Ectodermal cell (in vitro differentiated cells): ENCODE measurements around the gene SNED1.
A peak's percentile ranks its signal among the peaks of the same experiment; 100 is the strongest.

Source experiments
- H3K27ac ChIP-seq: 2 replicates; pipeline ENCODE4 v1.7.0; 2013; ENCODE audit warnings: mild to moderate bottlenecking, low read depth, low read length; ENCODE audit not compliant: insufficient read depth, poor library complexity, severe bottlenecking
- H3K27me3 ChIP-seq: 2 replicates; pipeline ENCODE4 v1.7.0; 2013; ENCODE audit warnings: mild to moderate bottlenecking, low read length; ENCODE audit not compliant: insufficient read depth, control insufficient read depth, poor library complexity, severe bottlenecking
- H3K36me3 ChIP-seq: one replicate; pipeline ENCODE4 v1.7.0; 2013; ENCODE audit warnings: low read length; ENCODE audit not compliant: control insufficient read depth, insufficient read depth
- H3K4me1 ChIP-seq: one replicate; pipeline ENCODE4 v1.7.0; 2013; ENCODE audit warnings: low read length; ENCODE audit not compliant: control insufficient read depth, insufficient read depth
- H3K4me3 ChIP-seq: 2 replicates; pipeline ENCODE4 v1.7.0; 2013; ENCODE audit warnings: low read depth, low read length, control low read depth; ENCODE audit not compliant: insufficient read depth
- H3K9me3 ChIP-seq: 2 replicates; pipeline ENCODE4 v1.7.0; 2013; ENCODE audit warnings: mild to moderate bottlenecking, low read length, moderate library complexity; ENCODE audit not compliant: control insufficient read depth
- whole genome bisulfite sequencing, 2 experiments: methylation state at CpG; one replicate each; pipeline ENCODE4 v1.1.7; 2013; ENCODE audit warnings: missing lambda C conversion rate in 2 of 2; 5-methylcytosine and 5-hydroxymethylcytosine counted together

Gene SNED1

GRCh38 chr2:241031436-241032165 lies 33.2 kb downstream of the SNED1 start:
- no peak overlapping the region for H3K4me3 ChIP-seq
- H3K36me3 ChIP-seq, result no peaks in the 10 kb centered on the region
- 92 to 94% methylated on average over 20 of the region's 20 CpGs for whole genome bisulfite sequencing, 2 experiments

GRCh38 chr2:241033336-241033987 lies 35.0 kb downstream of the SNED1 start:
- peaks cover 34% of the 10 kb centered on the region for H3K27me3 ChIP-seq
- no peaks in the 10 kb centered on the region for H3K36me3 ChIP-seq
- WGBS, 2 experiments, result 92% methylated on average over 17 of the region's 17 CpGs

More at GRCh38 chr2:241031436-241032165, 33.2 kb downstream of the SNED1 start:
- peaks cover 4% of the 10 kb centered on the region for H3K4me1 ChIP-seq
- H3K27ac ChIP-seq, result no peak overlapping the region
- H3K9me3 ChIP-seq, result peaks cover 2% of the 10 kb centered on the region
- peaks cover 15% of the 10 kb centered on the region for H3K27me3 ChIP-seq

GRCh38 chr2:241033994-241034393 lies 35.6 kb downstream of the SNED1 start:
- 89 to 90% methylated on average over 7 of the region's 7 CpGs for WGBS, 2 experiments
- peaks cover 11% of the 10 kb centered on the region for H3K4me1 ChIP-seq
- no peak overlapping the region for H3K27ac ChIP-seq
- no peaks in the 10 kb centered on the region for H3K9me3 ChIP-seq
- no peak overlapping the region for H3K4me3 ChIP-seq
- no peaks in the 10 kb centered on the region for H3K36me3 ChIP-seq
- peaks cover 34% of the 10 kb centered on the region for H3K27me3 ChIP-seq

More at GRCh38 chr2:241033336-241033987, 35.0 kb downstream of the SNED1 start:
- H3K4me3 ChIP-seq, result no peak overlapping the region
- no peak overlapping the region for H3K27ac ChIP-seq
- H3K9me3 ChIP-seq, result no peaks in the 10 kb centered on the region
- H3K4me1 ChIP-seq, result peaks cover 11% of the 10 kb centered on the region

GRCh38 chr2:241034490-241035141 lies 36.2 kb downstream of the SNED1 start:
- Histone ChIP-seq H3K27ac (no peak overlapping the region), H3K36me3 (no peaks in the 10 kb centered on the region), H3K9me3 (no peaks in the 10 kb centered on the region), H3K4me3 (no peak overlapping the region), H3K4me1 (peaks cover 11% of the 10 kb centered on the region), H3K27me3 (peaks cover 34% of the 10 kb centered on the region)
- WGBS, 2 experiments, result 95% methylated on average over 22 of the region's 22 CpGs

- Histone ChIP-seq H3K27me3 (peaks cover 34% of the 10 kb centered on the region), H3K4me3 (no peak overlapping the region), H3K9me3 (no peaks in the 10 kb centered on the region), H3K27ac (no peak overlapping the region), H3K4me1 (peaks cover 11% of the 10 kb centered on the region), H3K36me3 (no peaks in the 10 kb centered on the region)
- 61 to 72% methylated on average over 31 of the region's 31 CpGs for WGBS, 2 experiments
Measured at GRCh38 chr2:241035142-241035817, 36.9 kb downstream of the SNED1 start.

- H3K9me3 ChIP-seq, result no peaks in the 10 kb centered on the region
- 16 to 30% methylated on average over 23 to 27 of the region's 39 CpGs for WGBS, 2 experiments
- H3K27me3 ChIP-seq, result peaks cover 34% of the 10 kb centered on the region
- H3K36me3 ChIP-seq, result no peaks in the 10 kb centered on the region
- H3K27ac ChIP-seq, result no peak overlapping the region
- peak overlapping the region; percentile 25 for H3K4me3 ChIP-seq
- H3K4me1 ChIP-seq, result peaks cover 11% of the 10 kb centered on the region
Measured at GRCh38 chr2:241035818-241036396, 37.5 kb downstream of the SNED1 start.

GRCh38 chr2:241036397-241036963 lies 38.1 kb downstream of the SNED1 start:
- Histone ChIP-seq H3K36me3 (no peaks in the 10 kb centered on the region), H3K27me3 (peaks cover 34% of the 10 kb centered on the region), H3K9me3 (no peaks in the 10 kb centered on the region), H3K4me1 (peaks cover 11% of the 10 kb centered on the region), H3K27ac (no peak overlapping the region), H3K4me3 (peak overlapping the region; percentile 25)
- WGBS, 2 experiments, result 12 to 16% methylated on average over 36 of the region's 36 CpGs

- Histone ChIP-seq H3K27me3 (peaks cover 34% of the 10 kb centered on the region), H3K4me3 (no peak overlapping the region), H3K27ac (no peak overlapping the region), H3K9me3 (no peaks in the 10 kb centered on the region), H3K36me3 (no peaks in the 10 kb centered on the region), H3K4me1 (peaks cover 15% of the 10 kb centered on the region)
- WGBS, 2 experiments, result 73 to 75% methylated on average over 18 of the region's 18 CpGs
Measured at GRCh38 chr2:241036964-241037421, 38.6 kb downstream of the SNED1 start.

- Histone ChIP-seq H3K27ac (no peak overlapping the region), H3K9me3 (no peaks in the 10 kb centered on the region), H3K4me1 (peaks cover 15% of the 10 kb centered on the region), H3K27me3 (peaks cover 34% of the 10 kb centered on the region), H3K4me3 (no peak overlapping the region), H3K36me3 (no peaks in the 10 kb centered on the region)
- 93% methylated on average over 9 of the region's 9 CpGs for WGBS, 2 experiments
Measured at GRCh38 chr2:241037498-241037897, 39.1 kb downstream of the SNED1 start.
